HFFc6 (cell line): Measurements from ENCODE around the gene KLK5. TPM values are rescaled to one million over a fixed set of nuclear protein-coding genes. Genes with fewer than 3 reads are reported as not detected.

Experiments used
- DNase-seq: peaks from one replicate; pipeline ENCODE4 v3.0.0-alpha.2; 2018
- H3K27ac Mint-ChIP-seq: 2 replicates; pipeline ENCODE4 v1.8.0; 2020; ENCODE audit warnings: mild to moderate bottlenecking, mixed read lengths
- H3K27me3 Mint-ChIP-seq: 2 replicates; pipeline ENCODE4 v1.8.0; 2021; ENCODE audit warnings: mild to moderate bottlenecking, moderate library complexity, mixed read lengths; ENCODE audit not compliant: insufficient read depth
- H3K36me3 Mint-ChIP-seq: 2 replicates; pipeline ENCODE4 v1.8.0; 2021; ENCODE audit warnings: low read depth, mixed read lengths
- H3K4me1 Mint-ChIP-seq: 2 replicates; pipeline ENCODE4 v1.8.0; 2020; ENCODE audit warnings: low read depth, mixed read lengths
- H3K4me3 Mint-ChIP-seq: 2 replicates; pipeline ENCODE4 v1.8.0; 2020; ENCODE audit warnings: mild to moderate bottlenecking, moderate library complexity, mixed read lengths
- H3K9me3 Mint-ChIP-seq: 2 replicates; pipeline ENCODE4 v1.8.0; 2020; ENCODE audit warnings: mild to moderate bottlenecking, mixed read lengths
- CTCF ChIP-seq: fragments of 200-600 bp; sonication (generic); IDR thresholded peaks from 2 replicates; pipeline ENCODE4 v1.5.0; 2021; ENCODE audit warnings: antibody characterized with exemption, mild to moderate bottlenecking
- long read RNA-seq: library from polyadenylated mRNA; unstranded; transcript quantifications from one replicate; pipeline ENCODE4 v2.0.0, GENCODE V29; 2019
- total RNA-seq, 6 experiments: library from RNA; stranded (reverse); fragmentation: NEBNext Ultra II Directional; extraction: Animal tissue kit (Norgen Biotek cat#: 25700); gene quantifications; 2 replicates in 1 of 6; 3 replicates in 5 of 6; pipeline ENCODE4 v1.2.3, GENCODE V29; 2021

Gene KLK5
- not detected for total RNA-seq
- long read RNA-seq: 0 reads

GRCh38 chr19:50952910-50953309 lies at the start of gene KLK5:
Gene KLK5 (minus strand): TSS chr19:50953038. CDS start chr19:50952657, 381 bp downstream.
- no peak for TF ChIP-seq CTCF
- H3K4me3 Mint-ChIP-seq: no peak within 1 kb of the TSS
- no peaks in the 10 kb centered on the region for H3K4me1 Mint-ChIP-seq
- H3K27ac Mint-ChIP-seq: no peak within 1 kb of the TSS
- peaks cover 10% of the 10 kb centered on the region for H3K36me3 Mint-ChIP-seq
- H3K27me3 Mint-ChIP-seq: peaks cover 6% of the 10 kb centered on the region
- DNase-seq: no peak
- peaks cover 52% of the 10 kb centered on the region for H3K9me3 Mint-ChIP-seq

DNA sequence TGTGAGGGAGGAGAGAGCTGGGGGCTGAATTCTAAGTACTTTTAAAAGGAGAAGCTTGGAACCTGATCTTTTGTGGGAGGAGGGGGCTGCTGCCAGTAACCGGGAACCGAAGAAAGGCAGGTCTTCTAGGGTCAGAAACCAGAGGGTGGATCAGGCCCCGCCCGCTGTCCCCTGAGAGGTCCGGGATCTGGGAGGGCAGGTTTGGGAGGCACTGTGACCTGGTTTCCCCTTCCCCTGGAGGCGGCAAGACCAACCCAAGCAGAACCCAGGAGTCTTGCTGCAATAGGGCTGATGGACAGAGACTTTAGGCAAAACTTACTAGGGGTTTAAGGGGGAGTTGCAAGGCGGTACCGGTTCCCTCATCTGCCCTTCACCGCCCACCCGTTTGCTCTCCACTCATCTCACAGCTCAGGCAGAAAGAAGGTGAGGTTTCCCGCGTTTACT lies 49.3 kb upstream of the KLK5 start:
- no peak for TF ChIP-seq CTCF
- Mint-ChIP-seq H3K4me1 (no peaks in the 10 kb centered on the region), H3K27ac (no peak overlapping the region), H3K9me3 (peaks cover 57% of the 10 kb centered on the region), H3K27me3 (peaks cover 9% of the 10 kb centered on the region), H3K36me3 (peaks cover 4% of the 10 kb centered on the region; the same call in 1 of the 2 replicates), H3K4me3 (no peak overlapping the region)
- no peak for DNase-seq

- H3K9me3 Mint-ChIP-seq: peaks cover 52% of the 10 kb centered on the region
- no peaks in the 10 kb centered on the region for H3K4me1 Mint-ChIP-seq
- H3K27ac Mint-ChIP-seq: no peak within 1 kb of the TSS
- peaks cover 9% of the 10 kb centered on the region for H3K27me3 Mint-ChIP-seq
- no peak within 1 kb of the TSS for H3K4me3 Mint-ChIP-seq
- H3K36me3 Mint-ChIP-seq: peaks cover 4% of the 10 kb centered on the region; the same call in 1 of the 2 replicates
- no peak for TF ChIP-seq CTCF
- no peak for DNase-seq
Measured at GRCh38 chr19:51001515-51001914, 48.7 kb upstream of the KLK5 start, which contains the start of gene KLK8. Gene KLK8 (minus strand): TSS chr19:51001604. CDS start chr19:51001167, 437 bp downstream.

GRCh38 chr19:51000981-51001380 lies 48.1 kb upstream of the KLK5 start:
- TF ChIP-seq CTCF: no peak
- Mint-ChIP-seq H3K27ac (no peak overlapping the region), H3K36me3 (peaks cover 4% of the 10 kb centered on the region; the same call in 1 of the 2 replicates), H3K27me3 (peaks cover 9% of the 10 kb centered on the region), H3K4me3 (no peak overlapping the region), H3K4me1 (no peaks in the 10 kb centered on the region), H3K9me3 (peaks cover 48% of the 10 kb centered on the region)
- DNase-seq: no peak

DNA sequence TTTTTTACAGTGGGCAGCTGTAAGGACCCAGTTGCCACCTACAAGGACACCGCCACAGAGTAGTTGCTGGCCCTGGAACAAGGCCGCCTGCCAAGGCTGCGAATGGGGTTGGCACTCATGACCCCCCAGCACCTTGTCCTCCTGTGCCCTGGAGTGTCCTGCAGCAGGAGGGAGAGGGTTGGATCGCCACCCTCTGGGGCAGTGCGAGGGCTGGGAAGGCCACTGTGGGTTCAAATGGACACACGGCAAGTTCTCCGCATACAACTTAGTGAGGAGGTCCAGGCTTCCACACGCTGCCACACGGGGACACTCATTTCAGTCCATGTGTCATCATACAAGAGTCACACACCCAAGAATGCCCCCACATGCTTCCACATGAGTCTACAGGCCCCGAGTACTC lies 47.6 kb upstream of the KLK5 start:
- Mint-ChIP-seq H3K27me3 (peaks cover 9% of the 10 kb centered on the region), H3K9me3 (peaks cover 44% of the 10 kb centered on the region), H3K36me3 (peaks cover 4% of the 10 kb centered on the region; the same call in 1 of the 2 replicates), H3K27ac (no peak overlapping the region), H3K4me3 (no peak overlapping the region), H3K4me1 (no peaks in the 10 kb centered on the region)
- no peak for TF ChIP-seq CTCF
- DNase-seq: no peak
